Urinary bladder (tissue), 4 donors: ENCODE results near the gene SERINC4. TPM values are rescaled to one million over a fixed set of nuclear protein-coding genes. Genes with fewer than 3 reads are reported as not detected.
"Not testable (repeated sequence)": the region's sequence is repeated elsewhere in the genome, so short reads cannot be mapped to it uniquely, and the experiment has no call there.

Source experiments
- DNase-seq: peaks from one replicate; pipeline ENCODE4 v3.0.0-alpha.2; 2015; ENCODE audit errors: extremely low spot score
- H3K27ac ChIP-seq: one replicate; pipeline ENCODE4 v1.5.1; 2013; ENCODE audit warnings: low read depth, mild to moderate bottlenecking, moderate library complexity
- H3K36me3 ChIP-seq: one replicate; pipeline ENCODE4 v1.6.1; 2013; ENCODE audit warnings: mild to moderate bottlenecking, moderate library complexity; ENCODE audit not compliant: insufficient read depth
- H3K4me1 ChIP-seq: one replicate; pipeline ENCODE4 v1.6.1; 2013; ENCODE audit warnings: mild to moderate bottlenecking, moderate library complexity; ENCODE audit not compliant: insufficient read depth
- H3K4me3 ChIP-seq: one replicate; pipeline ENCODE4 v1.5.1; 2013; ENCODE audit warnings: low read depth, low read length
- WGBS: extraction: QIAGEN DNeasy Blood & Tissue Kit; methylation state at CpG from one replicate; pipeline ENCODE4 v1.1.7; 2013; 5-methylcytosine and 5-hydroxymethylcytosine counted together
- polyA plus RNA-seq: library from polyadenylated mRNA; stranded (reverse); fragments of 200-250 nt; gene quantifications from one replicate; pipeline ENCODE4 v1.2.3, GENCODE V29; 2013
- total RNA-seq: library from RNA; depleted of rRNA; stranded (reverse); fragments of >200 nt; gene quantifications from one replicate; pipeline ENCODE4 v1.2.3, GENCODE V29; 2014
- donor health status: healthy with polysubstance abuse.
- donor health status: healthy.

SERINC4 gene
- not detected for total RNA-seq
- 0.61 TPM for polyA plus RNA-seq

- peaks cover 6% of the 10 kb centered on the region for H3K36me3 ChIP-seq
- peaks cover 2% of the 10 kb centered on the region for H3K4me1 ChIP-seq
- H3K27ac ChIP-seq = peak within 1 kb of the TSS; percentile 84
- WGBS = 89% methylated on average over 8 of the region's 8 CpGs
- H3K4me3 ChIP-seq = peak within 1 kb of the TSS; percentile 87
- DNase-seq = no peak
These were observed at the start of gene SERINC4 for GRCh38 chr15:43799945-43800285. TSS of gene SERINC4 (minus strand) at chr15:43800220. CDS start at chr15:43799986, 234 bp downstream.

GRCh38 chr15:43845421-43845820 is 45.4 kb upstream of the SERINC4 start:
- Histone ChIP-seq H3K4me1 (no peaks in the 10 kb centered on the region), H3K4me3 (no peak overlapping the region), H3K27ac (no peak overlapping the region), H3K36me3 (no peaks in the 10 kb centered on the region)
- no peak for DNase-seq

DNA sequence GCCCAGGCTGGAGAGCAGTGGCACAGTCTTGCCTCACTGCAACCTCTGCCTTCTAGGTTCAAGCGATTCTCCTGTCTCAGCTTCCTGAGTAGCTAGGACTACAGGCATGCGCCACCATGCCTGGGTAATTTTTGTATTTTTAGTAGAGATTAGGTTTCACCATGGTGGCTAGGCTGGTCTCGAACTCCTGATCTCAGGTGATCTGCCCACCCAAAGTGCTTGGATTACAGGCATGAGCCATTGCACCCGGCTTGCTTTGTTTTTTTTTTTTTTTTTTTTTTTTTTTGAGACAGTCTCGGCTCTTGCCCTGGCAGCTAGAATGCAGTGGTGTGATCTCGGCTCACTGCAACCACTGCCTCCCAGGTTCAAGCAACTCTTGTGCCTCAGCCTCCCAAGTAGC is 32.5 kb upstream of the SERINC4 start:
- WGBS = 89% methylated on average over 6 of the region's 6 CpGs
- not testable (repeated sequence) for DNase-seq, H3K4me1 ChIP-seq, H3K4me3 ChIP-seq, H3K27ac ChIP-seq, H3K36me3 ChIP-seq

GRCh38 chr15:43831519-43832052 is 31.6 kb upstream of the SERINC4 start:
- 93% methylated on average over 14 of the region's 14 CpGs for WGBS
- not testable (repeated sequence) for H3K36me3 ChIP-seq, DNase-seq, H3K27ac ChIP-seq, H3K4me3 ChIP-seq, H3K4me1 ChIP-seq

GRCh38 chr15:43830691-43831275 is 30.8 kb upstream of the SERINC4 start:
- not testable (repeated sequence) for H3K4me1 ChIP-seq, H3K36me3 ChIP-seq, H3K4me3 ChIP-seq, DNase-seq, H3K27ac ChIP-seq
- WGBS = 98% methylated on average over 9 of the region's 9 CpGs

DNA sequence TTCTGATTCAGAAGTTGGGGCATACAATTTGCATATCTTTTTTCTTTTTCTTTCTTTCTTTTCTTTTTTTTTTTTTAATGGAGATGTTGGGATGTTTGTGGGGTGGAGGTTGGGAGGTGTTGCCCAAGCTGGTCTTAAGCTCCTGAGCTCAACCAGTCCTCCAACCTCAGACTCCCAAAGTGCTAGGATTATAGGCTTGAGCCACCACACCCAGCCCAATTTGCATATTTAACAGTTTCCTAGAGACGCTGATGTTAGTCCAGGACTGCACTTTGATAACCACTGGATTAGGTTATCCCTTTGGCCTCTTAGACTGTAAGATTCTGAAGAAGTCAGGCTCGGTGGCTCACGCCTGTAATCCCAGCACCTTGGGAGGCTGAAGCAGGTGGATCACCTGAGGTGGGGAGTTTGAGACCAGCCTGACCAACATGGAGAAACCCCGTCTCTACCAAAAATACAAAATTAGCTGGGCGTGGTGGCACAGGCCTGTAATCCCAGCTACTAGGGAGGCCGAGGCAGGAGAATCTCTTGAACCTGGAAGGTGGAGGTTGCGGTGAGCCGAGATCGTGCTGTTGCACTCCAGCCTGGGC is 30.0 kb upstream of the SERINC4 start:
- H3K36me3 ChIP-seq, H3K4me1 ChIP-seq, H3K27ac ChIP-seq, H3K4me3 ChIP-seq, DNase-seq: not testable (repeated sequence)
- 96% methylated on average over 9 of the region's 9 CpGs for WGBS

GRCh38 chr15:43828061-43828657 is 28.1 kb upstream of the SERINC4 start:
- WGBS = 47% methylated on average over 6 of the region's 6 CpGs
- Histone ChIP-seq H3K27ac (no peak overlapping the region), H3K36me3 (no peaks in the 10 kb centered on the region), H3K4me1 (no peaks in the 10 kb centered on the region), H3K4me3 (no peak overlapping the region)
- DNase-seq = no peak

- peak within 1 kb of the TSS; percentile 74 for H3K27ac ChIP-seq
- DNase-seq = peak; percentile 40
- 5% methylated on average over 48 of the region's 48 CpGs for WGBS
- peak within 1 kb of the TSS; percentile 52 for H3K4me3 ChIP-seq
- no peaks in the 10 kb centered on the region for H3K4me1 ChIP-seq
- H3K36me3 ChIP-seq = no peaks in the 10 kb centered on the region
These were observed 26.7 kb upstream of the SERINC4 start, which contains the start of gene WDR76 for GRCh38 chr15:43826508-43827341. TSS of gene WDR76 (plus strand) at chr15:43827002. CDS start at chr15:43827033, 31 bp downstream.

DNA sequence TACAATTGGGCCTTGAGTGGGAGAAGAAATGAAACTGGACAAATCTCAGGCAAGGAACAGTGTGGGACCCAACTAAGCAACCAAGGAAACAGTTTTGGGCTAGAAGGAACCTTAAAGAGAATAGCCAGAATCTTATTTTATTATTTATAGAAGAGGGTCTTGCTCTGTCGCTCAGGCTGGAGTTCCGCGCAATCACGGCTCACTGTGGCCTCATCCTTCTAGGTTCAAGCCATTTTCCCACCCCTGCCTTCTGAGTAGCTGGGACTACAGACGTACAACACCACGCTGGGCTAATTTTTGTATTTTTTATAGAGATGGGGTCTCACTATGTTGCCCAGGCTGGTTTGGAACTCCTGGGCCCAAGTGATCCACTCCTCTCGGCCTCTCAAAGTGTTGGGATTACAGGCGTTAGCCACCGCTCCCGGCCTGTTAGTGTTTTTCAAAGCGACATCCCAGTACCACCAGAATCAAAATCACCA is 26.0 kb upstream of the SERINC4 start:
- no peaks in the 10 kb centered on the region for H3K36me3 ChIP-seq
- no peak for DNase-seq
- WGBS = 96% methylated on average over 11 of the region's 11 CpGs
- H3K4me1 ChIP-seq = no peaks in the 10 kb centered on the region
- H3K27ac ChIP-seq = no peak overlapping the region
- H3K4me3 ChIP-seq = no peak overlapping the region

DNA sequence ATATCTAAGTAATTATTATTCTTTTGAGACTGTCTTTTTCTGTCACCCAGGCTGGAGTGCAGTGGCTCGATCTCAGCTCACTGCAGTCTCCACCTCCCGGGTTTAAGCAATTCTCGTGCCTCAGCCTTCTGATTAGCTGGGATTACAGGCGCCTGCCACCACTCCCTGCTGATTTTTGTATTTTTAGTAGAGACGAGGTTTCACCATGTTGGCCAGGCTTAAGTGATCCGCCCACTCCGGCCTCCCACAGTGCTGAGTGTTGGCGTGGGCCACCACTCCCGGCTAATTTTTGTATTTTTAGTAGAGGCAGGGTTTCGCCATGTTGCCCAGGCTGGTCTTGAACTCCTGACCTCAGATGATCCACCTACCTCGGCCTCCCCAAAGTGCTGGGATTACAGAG is 25.3 kb upstream of the SERINC4 start:
- DNase-seq, H3K27ac ChIP-seq, H3K36me3 ChIP-seq, H3K4me3 ChIP-seq, H3K4me1 ChIP-seq: not testable (repeated sequence)
- WGBS = 95% methylated on average over 11 of the region's 11 CpGs

GRCh38 chr15:43824302-43825246 is 24.6 kb upstream of the SERINC4 start, which contains the start of gene MFAP1:
TSS of gene MFAP1 (minus strand) at chr15:43824690. CDS start at chr15:43824569, 121 bp downstream.
- peak within 1 kb of the TSS; percentile 70 for H3K4me3 ChIP-seq
- H3K27ac ChIP-seq = peak within 1 kb of the TSS; percentile 92
- no peaks in the 10 kb centered on the region for H3K4me1 ChIP-seq
- WGBS = 9% methylated on average over 46 of the region's 46 CpGs
- H3K36me3 ChIP-seq = no peaks in the 10 kb centered on the region
- DNase-seq = peak; percentile 95

DNA sequence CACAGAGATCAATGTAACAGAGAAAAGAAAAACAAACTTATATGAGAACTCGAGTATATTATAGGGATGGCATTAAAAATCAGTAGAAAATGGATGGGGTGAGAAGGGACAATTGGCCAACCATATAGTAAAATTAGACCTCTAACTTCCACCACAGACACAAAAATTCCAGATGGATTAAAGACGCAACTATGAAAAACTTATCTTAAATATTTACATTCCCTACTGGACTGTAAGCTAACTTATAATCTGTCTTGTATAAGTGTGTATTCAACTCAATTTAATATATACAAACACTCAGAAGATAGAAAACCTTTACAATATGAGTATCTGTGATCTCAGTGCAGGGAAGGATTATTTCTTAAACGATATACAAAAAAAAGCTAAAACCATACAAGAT is 21.5 kb upstream of the SERINC4 start:
- Histone ChIP-seq H3K27ac (no peak overlapping the region), H3K36me3 (peaks cover 2% of the 10 kb centered on the region), H3K4me1 (no peaks in the 10 kb centered on the region), H3K4me3 (no peak overlapping the region)
- WGBS = 26% methylated on average over 3 of the region's 3 CpGs
- no peak for DNase-seq
